CD14-positive monocyte (primary cell): Measurements from ENCODE around the gene ME3. TPM values are rescaled to one million over a fixed set of nuclear protein-coding genes. Genes with fewer than 3 reads are reported as not detected.

Experiments
- DNase-seq, 3 donors: peaks; one replicate each; pipeline ENCODE4 v3.0.0-alpha.2; 2011 to 2022
- H2AFZ ChIP-seq: 2 replicates; pipeline ENCODE4 v1.6.0; 2012; ENCODE audit warnings: mild to moderate bottlenecking, low read depth, low read length, inconsistent platforms; ENCODE audit not compliant: insufficient read depth, poor library complexity, severe bottlenecking
- H3K27ac ChIP-seq, 2 donors: 1 replicate in 1 of 2; 2 replicates in 1 of 2; pipeline ENCODE4 v1.5.1; 2012 to 2013; ENCODE audit warnings: low read length in 2 of 2, control low read depth in 1 of 2, inconsistent platforms in 1 of 2, low read depth in 1 of 2, mild to moderate bottlenecking in 1 of 2
- H3K27me3 ChIP-seq, 2 donors: one replicate each; pipeline versions ENCODE4 v1.6.0 to v1.6.1; 2011 to 2013; ENCODE audit warnings: low read length in 2 of 2; ENCODE audit not compliant: control insufficient read depth in 2 of 2, insufficient read depth in 2 of 2
- H3K36me3 ChIP-seq, 2 donors: replicated peaks in 1 of 2; 1 replicate in 1 of 2; 2 replicates in 1 of 2; pipeline versions ENCODE4 v1.5.1 to v1.6.1; 2012 to 2013; ENCODE audit warnings: low read length in 2 of 2, control low read depth in 1 of 2, inconsistent platforms in 1 of 2, mild to moderate bottlenecking in 1 of 2; ENCODE audit not compliant: insufficient read depth in 2 of 2, control insufficient read depth in 1 of 2
- H3K4me1 ChIP-seq, 2 donors: 1 replicate in 1 of 2; 2 replicates in 1 of 2; pipeline versions ENCODE4 v1.5.1 to v1.6.1; 2012 to 2013; ENCODE audit warnings: low read length in 2 of 2, control low read depth in 1 of 2, inconsistent platforms in 1 of 2, mild to moderate bottlenecking in 1 of 2, moderate library complexity in 1 of 2; ENCODE audit not compliant: insufficient read depth in 2 of 2, control insufficient read depth in 1 of 2
- H3K4me2 ChIP-seq: replicated peaks from 2 replicates; pipeline ENCODE3; 2012; ENCODE audit warnings: low read length, moderate library complexity, mild to moderate bottlenecking; ENCODE audit not compliant: poor library complexity, severe bottlenecking; ENCODE audit errors: extremely low read depth
- H3K4me3 ChIP-seq, 3 experiments: fragments of 200-600 bp in 1 of 3; sonication (generic) in 1 of 3; replicated peaks in 1 of 3; 1 replicate in 2 of 3; 2 replicates in 1 of 3; pipeline ENCODE4 v1.5.1; 2011 to 2013; ENCODE audit warnings: low read length in 3 of 3, mild to moderate bottlenecking in 3 of 3, control low read depth in 2 of 3, low read depth in 2 of 3, inconsistent platforms in 1 of 3, moderate library complexity in 1 of 3
- H3K79me2 ChIP-seq: 2 replicates; pipeline ENCODE4 v1.6.0; 2012; ENCODE audit warnings: mild to moderate bottlenecking, control low read depth, inconsistent platforms, low read length, moderate library complexity; ENCODE audit not compliant: insufficient read depth
- H3K9ac ChIP-seq: 2 replicates; pipeline ENCODE4 v1.6.0; 2017; ENCODE audit warnings: low read length, mild to moderate bottlenecking; ENCODE audit not compliant: insufficient read depth, poor library complexity, severe bottlenecking
- H3K9me3 ChIP-seq, 2 donors: replicated peaks in 1 of 2; 1 replicate in 1 of 2; 2 replicates in 1 of 2; pipeline versions ENCODE4 v1.5.1 to v1.6.1; 2012 to 2013; ENCODE audit warnings: low read length in 2 of 2, control low read depth in 1 of 2; ENCODE audit not compliant: control insufficient read depth in 1 of 2, insufficient read depth in 1 of 2
- H4K20me1 ChIP-seq: 2 replicates; pipeline ENCODE4 v1.6.0; 2012; ENCODE audit warnings: mild to moderate bottlenecking, low read length, control low read depth, moderate library complexity; ENCODE audit not compliant: insufficient read depth
- H3K27ac Mint-ChIP-seq, 7 donors: one replicate each; pipeline ENCODE4 v1.8.0; 2020; ENCODE audit warnings: mild to moderate bottlenecking in 7 of 7, mixed read lengths in 7 of 7, moderate library complexity in 6 of 7, inconsistent platforms in 2 of 7
- H3K27me3 Mint-ChIP-seq, 3 donors: one replicate each; pipeline ENCODE4 v1.8.0; 2021 to 2022; ENCODE audit warnings: low read depth in 3 of 3, mild to moderate bottlenecking in 3 of 3, mixed read lengths in 3 of 3, moderate library complexity in 3 of 3, inconsistent platforms in 1 of 3
- H3K36me3 Mint-ChIP-seq, 2 donors: one replicate each; pipeline ENCODE4 v1.8.0; 2020; ENCODE audit warnings: mixed read lengths in 2 of 2, inconsistent platforms in 1 of 2, mild to moderate bottlenecking in 1 of 2
- H3K4me1 Mint-ChIP-seq: one replicate; pipeline ENCODE4 v1.8.0; 2020; ENCODE audit warnings: mild to moderate bottlenecking, mixed read lengths
- H3K4me3 Mint-ChIP-seq, 2 donors: one replicate each; pipeline ENCODE4 v1.8.0; 2020; ENCODE audit warnings: mild to moderate bottlenecking in 2 of 2, mixed read lengths in 2 of 2, moderate library complexity in 1 of 2
- H3K9me3 Mint-ChIP-seq, 7 donors: one replicate each; pipeline ENCODE4 v1.8.0; 2020 to 2022; ENCODE audit warnings: mixed read lengths in 7 of 7, mild to moderate bottlenecking in 6 of 7, moderate library complexity in 6 of 7, inconsistent platforms in 2 of 7
- CTCF ChIP-seq: fragments of 200-600 bp; IDR thresholded peaks from one replicate; pipeline ENCODE4 v1.8.0; 2022; ENCODE audit warnings: antibody characterized with exemption, mild to moderate bottlenecking
- WGBS: methylation state at CpG from one replicate; pipeline ENCODE4 v1.1.5; 2013; ENCODE audit warnings: missing lambda C conversion rate; ENCODE audit not compliant: insufficient coverage; 5-methylcytosine and 5-hydroxymethylcytosine counted together
- intact Hi-C, 2 donors: fragments of 100-400 bp; cut with micrococcal nuclease; formaldehyde crosslinking; loops; one replicate each; pipeline versions ENCODE4 v1.15.0 to v1.15.1; 2023
- polyA plus RNA-seq, 3 donors: library from polyadenylated mRNA; depleted of rRNA in 1 of 3; unstranded in 2 of 3; stranded (reverse) in 1 of 3; fragments of 300-500 nt in 2 of 3; fragments of >200 nt in 1 of 3; fragmentation: Illumina TruSeq in 2 of 3; gene quantifications; 1 replicate in 2 of 3; 2 replicates in 1 of 3; pipeline ENCODE4 v1.2.3, GENCODE V29; 2012 to 2021

ME3 gene
- polyA plus RNA-seq, 3 donors: 0.31 to 3.0 (median 0.42) TPM

- TF ChIP-seq CTCF: no peak
- no peak overlapping the region for H3K4me3 Mint-ChIP-seq
- Histone ChIP-seq H4K20me1 (no peaks in the 10 kb centered on the region), H3K9me3 (no peaks in the 10 kb centered on the region), H3K4me1 (peaks cover 0 to 2% of the 10 kb centered on the region in 2 donors), H3K4me2 (no peak overlapping the region), H3K4me3 (no peak overlapping the region), H3K9ac (no peak overlapping the region), H2AFZ (no peak overlapping the region), H3K27ac (no peak overlapping the region), H3K36me3 (no peaks in the 10 kb centered on the region), H3K27me3 (no peaks in the 10 kb centered on the region), H3K79me2 (no peaks in the 10 kb centered on the region)
- H3K4me1 Mint-ChIP-seq: peaks cover 10% of the 10 kb centered on the region
- no peak overlapping the region for H3K27ac Mint-ChIP-seq
- peaks cover 0 to 2% (median 0%) of the 10 kb centered on the region in 7 donors for H3K9me3 Mint-ChIP-seq
- DNase-seq: no peak
- intact Hi-C loops: no loop called here
- H3K36me3 Mint-ChIP-seq: no peaks in the 10 kb centered on the region
- 94% methylated on average over 5 of the region's 7 CpGs for whole genome bisulfite sequencing
- H3K27me3 Mint-ChIP-seq: peaks cover 0 to 1% (median 0%) of the 10 kb centered on the region in 3 donors
Observed at GRCh38 chr11:86463120-86463519, 209.3 kb downstream of the ME3 start.

GRCh38 chr11:86461892-86462291, 210.5 kb downstream of the ME3 start:
- H3K27ac Mint-ChIP-seq: no peak overlapping the region

More at GRCh38 chr11:86461892-86462291, 210.5 kb downstream of the ME3 start:
- Mint-ChIP-seq H3K36me3 (no peaks in the 10 kb centered on the region), H3K4me3 (no peak overlapping the region), H3K27me3 (peaks cover 0 to 1% (median 0%) of the 10 kb centered on the region in 3 donors), H3K9me3 (no peaks in the 10 kb centered on the region), H3K4me1 (peaks cover 10% of the 10 kb centered on the region)
- no peak for TF ChIP-seq CTCF
- no peak for DNase-seq
- no peaks in the 10 kb centered on the region for H3K27me3 ChIP-seq
- no peaks in the 10 kb centered on the region for H3K9me3 ChIP-seq
- no peak overlapping the region for H3K27ac ChIP-seq
- H3K4me2 ChIP-seq: no peak overlapping the region
- H4K20me1 ChIP-seq: no peaks in the 10 kb centered on the region
- no peaks in the 10 kb centered on the region for H3K79me2 ChIP-seq
- WGBS: no CpG with 5 or more reads among the region's 1 CpG
- H3K36me3 ChIP-seq: no peaks in the 10 kb centered on the region
- H3K4me3 ChIP-seq: no peak overlapping the region
- H3K9ac ChIP-seq: no peak overlapping the region
- H3K4me1 ChIP-seq: peaks cover 0 to 2% of the 10 kb centered on the region in 2 donors
- intact Hi-C loops: no loop called here
- no peak overlapping the region for H2AFZ ChIP-seq
